A673 (cell line): ENCODE data around the gene STAG1. TPM values are rescaled to one million over a fixed set of nuclear protein-coding genes. Genes with fewer than 3 reads are reported as not detected.

Source experiments
- BruUV-seq: library from RNA; stranded (reverse); fragments of 400-500 nt; replicated peaks from 2 replicates; lab custom pipeline; 2021; lab: Mats Ljungman, UMichigan
- CTCF ChIA-PET: fragments of 300-600 bp; sonication (Branson Sonifier 250); formaldehyde crosslinking; loops from one replicate; lab custom pipeline; 2022; ENCODE audit warnings: antibody characterized with exemption; lab: Charles Lee
- POLR2A ChIA-PET: fragments of 300-600 bp; sonication (Branson Sonifier 250); formaldehyde crosslinking; loops from one replicate; lab custom pipeline; 2022; ENCODE audit warnings: antibody characterized with exemption; ENCODE audit not compliant: low non-redundant PET; lab: Charles Lee
- DNase-seq: peaks from one replicate; pipeline ENCODE4 v3.0.0-alpha.2; 2015; ENCODE audit warnings: low spot score
- H3K27ac ChIP-seq: fragments of 200-600 bp; sonication (generic); 2 replicates; pipeline ENCODE4 v1.5.1; 2016; ENCODE audit warnings: mixed run types, low read depth, mild to moderate bottlenecking, mixed read lengths, antibody characterized with exemption, low read length; ENCODE audit not compliant: poor library complexity, severe bottlenecking
- H3K27me3 ChIP-seq: fragments of 200-600 bp; sonication (generic); replicated peaks from 2 replicates; pipeline ENCODE4 v1.6.1; 2017; ENCODE audit warnings: mixed run types, low read depth, mild to moderate bottlenecking, mixed read lengths, antibody characterized with exemption, low read length; ENCODE audit not compliant: insufficient read depth, poor library complexity
- H3K36me3 ChIP-seq: fragments of 200-600 bp; sonication (generic); 2 replicates; pipeline ENCODE4 v1.6.1; 2016; ENCODE audit warnings: mixed run types, mild to moderate bottlenecking, mixed read lengths, antibody characterized with exemption, low read length; ENCODE audit not compliant: insufficient read depth, poor library complexity, severe bottlenecking
- H3K4me1 ChIP-seq: fragments of 200-600 bp; sonication (generic); 2 replicates; pipeline ENCODE4 v1.6.1; 2017; ENCODE audit warnings: mixed run types, mild to moderate bottlenecking, mixed read lengths, antibody characterized with exemption, low read length; ENCODE audit not compliant: insufficient read depth, poor library complexity, severe bottlenecking
- H3K4me3 ChIP-seq: fragments of 200-600 bp; sonication (generic); 2 replicates; pipeline ENCODE4 v1.5.1; 2016; ENCODE audit warnings: low read depth, mixed run types, mild to moderate bottlenecking, mixed read lengths, low read length; ENCODE audit not compliant: poor library complexity, severe bottlenecking
- H3K9me3 ChIP-seq: fragments of 200-600 bp; sonication (generic); 2 replicates; pipeline ENCODE4 v1.6.1; 2016; ENCODE audit warnings: mixed run types, low read depth, mild to moderate bottlenecking, mixed read lengths, antibody characterized with exemption, low read length; ENCODE audit not compliant: poor library complexity, severe bottlenecking
- CTCF ChIP-seq: fragments of 300-800, 200-600 bp; sonication (generic); conservative IDR thresholded peaks from 2 replicates; pipeline ENCODE4 v1.5.1; 2017; ENCODE audit warnings: low read depth, mild to moderate bottlenecking, antibody characterized with exemption, low read length, moderate library complexity, mixed read lengths
- EZH2 ChIP-seq: fragments of 200-600 bp; sonication (generic); IDR thresholded peaks from 2 replicates; pipeline ENCODE4 v1.6.1; 2017; ENCODE audit warnings: borderline replicate concordance, low read depth, mild to moderate bottlenecking, mixed read lengths, antibody characterized with exemption, low read length; ENCODE audit not compliant: poor library complexity, severe bottlenecking
- intact Hi-C: fragments of 100-400 bp; cut with micrococcal nuclease; formaldehyde crosslinking; loops from one replicate; pipeline ENCODE4 v1.10.0; 2022; ENCODE audit not compliant: unreplicated experiment
- total RNA-seq: library from RNA; stranded (reverse); gene quantifications from 2 replicates; pipeline ENCODE4 v1.2.3, GENCODE V29; 2021

The STAG1 gene
- total RNA-seq, 1 experiment from 2014 or later, result 47.4 TPM

DNA sequence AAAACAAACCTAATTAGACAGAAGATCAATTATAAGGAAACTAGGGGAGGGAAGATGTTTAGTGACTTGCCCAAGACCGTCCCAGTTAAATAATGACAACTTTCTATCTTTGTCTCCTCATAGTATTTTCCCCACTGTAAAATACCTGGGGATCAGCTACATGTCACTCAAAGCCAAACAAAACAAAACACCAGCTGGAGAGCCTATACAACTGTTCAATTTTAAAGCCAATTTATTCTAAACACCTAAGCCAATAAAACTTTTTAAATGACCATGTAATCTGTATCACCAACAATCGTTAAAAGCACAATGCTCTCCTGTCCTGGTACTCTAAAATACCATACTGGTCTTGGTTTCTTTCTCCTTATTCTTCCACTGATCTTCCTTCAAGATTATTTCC, 168.4 kb downstream of the STAG1 start:
- ChIA-PET POLR2A (no interaction called here), CTCF (no interaction called here)
- H3K27me3 ChIP-seq, result no peaks in the 10 kb centered on the region
- intact Hi-C loops, result no loop called here
- H3K4me3 ChIP-seq, result no peak overlapping the region
- no TSS peak for BruUV-seq
- no peak overlapping the region for H3K27ac ChIP-seq
- no peak for TF ChIP-seq EZH2
- H3K4me1 ChIP-seq, result no peaks in the 10 kb centered on the region
- H3K9me3 ChIP-seq, result no peaks in the 10 kb centered on the region
- no peaks in the 10 kb centered on the region for H3K36me3 ChIP-seq
- DNase-seq, result no peak

GRCh38 chr3:136577791-136578190, 174.4 kb downstream of the STAG1 start:
- H3K27me3 ChIP-seq, result no peaks in the 10 kb centered on the region
- ChIA-PET POLR2A (no interaction called here), CTCF (no interaction called here)
- TF ChIP-seq CTCF, result no peak
- no peak for TF ChIP-seq EZH2
- BruUV-seq, result no TSS peak
- H3K27ac ChIP-seq, result no peak overlapping the region
- H3K36me3 ChIP-seq, result no peaks in the 10 kb centered on the region
- DNase-seq, result no peak
- H3K4me3 ChIP-seq, result no peak overlapping the region
- H3K4me1 ChIP-seq, result no peaks in the 10 kb centered on the region
- no peaks in the 10 kb centered on the region for H3K9me3 ChIP-seq
- intact Hi-C loops, result no loop called here

- no TSS peak for BruUV-seq
- intact Hi-C loops, result no loop called here
- Histone ChIP-seq H3K9me3 (no peaks in the 10 kb centered on the region), H3K36me3 (no peaks in the 10 kb centered on the region), H3K27me3 (no peaks in the 10 kb centered on the region), H3K4me1 (no peaks in the 10 kb centered on the region), H3K4me3 (no peak overlapping the region), H3K27ac (no peak overlapping the region)
- DNase-seq, result no peak
- POLR2A ChIA-PET, result no interaction called here
- CTCF ChIA-PET, result interaction anchor here (0.7 kb wide), 1 partner anchor 141 kb away, joined by 3 read pairs; no protein-coding TSS in a partner anchor
- TF ChIP-seq CTCF (no peak), EZH2 (no peak)
Measured at GRCh38 chr3:136576279-136577009, 175.7 kb downstream of the STAG1 start.
